Endothelial cell of umbilical vein (primary cell): Measurements from ENCODE around the gene MAP2K1. TPM values are rescaled to one million over a fixed set of nuclear protein-coding genes. Genes with fewer than 3 reads are reported as not detected.

Experiments used
- BruUV-seq: library from RNA; stranded (reverse); fragments of 400-500 nt; replicated peaks from 2 replicates; lab custom pipeline; 2021; lab: Mats Ljungman, UMichigan
- CTCF ChIA-PET: fragments of 300-600, 350-600 bp; sonication (Branson Sonifier 250); formaldehyde crosslinking; loops from one replicate; lab custom pipeline; 2021; ENCODE audit warnings: antibody characterized with exemption, inconsistent platforms; lab: Charles Lee
- POLR2A ChIA-PET: fragments of 300-600, 350-600 bp; sonication (Branson Sonifier 250); formaldehyde crosslinking; loops from one replicate; lab custom pipeline; 2021; ENCODE audit warnings: antibody characterized with exemption, inconsistent platforms; lab: Charles Lee
- DNase-seq: peaks from one replicate; pipeline ENCODE4 v3.0.0-alpha.2; 2011; ENCODE audit warnings: low read depth, low spot score
- FAIRE-seq: peaks from 2 replicates; lab custom pipeline; 2011; peaks lifted over from hg19 to GRCh38; lab: Jason Lieb, UNC
- H2AFZ ChIP-seq: 2 replicates; pipeline ENCODE4 v1.6.0; 2012; ENCODE audit warnings: low read depth, low read length, control low read depth, inconsistent platforms
- H3K27ac ChIP-seq: 2 replicates; pipeline ENCODE4 v1.5.1; 2011; ENCODE audit warnings: low read depth, mild to moderate bottlenecking, control low read depth, low read length, moderate library complexity; ENCODE audit not compliant: insufficient read depth
- H3K27me3 ChIP-seq, 2 experiments: 2 replicates each; pipeline versions ENCODE4 v1.6.0 to v1.6.1; 2011; ENCODE audit warnings: low read length in 2 of 2, mixed read lengths in 1 of 2; ENCODE audit not compliant: control insufficient read depth in 2 of 2, insufficient read depth in 2 of 2
- H3K36me3 ChIP-seq, 2 experiments: 2 replicates in 1 of 2; 3 replicates in 1 of 2; pipeline ENCODE4 v1.5.1; 2011; ENCODE audit warnings: low read length in 2 of 2, mild to moderate bottlenecking in 1 of 2, moderate library complexity in 1 of 2; ENCODE audit not compliant: control insufficient read depth in 2 of 2, insufficient read depth in 2 of 2; ENCODE audit errors: extremely low read depth in 1 of 2
- H3K4me1 ChIP-seq: 3 replicates; pipeline ENCODE4 v1.5.1; 2011; ENCODE audit warnings: mild to moderate bottlenecking, low read length; ENCODE audit not compliant: control insufficient read depth, insufficient read depth; ENCODE audit errors: extremely low read depth
- H3K4me2 ChIP-seq: 2 replicates; pipeline ENCODE4 v1.6.1; 2011; ENCODE audit warnings: low read length, control low read depth, mixed read lengths; ENCODE audit not compliant: insufficient read depth
- H3K4me3 ChIP-seq, 3 experiments: fragments of 200-600 bp in 1 of 3; sonication (generic), shearing (Covaris generic) in 1 of 3; replicated peaks in 1 of 3; 2 replicates each; pipeline ENCODE4 v1.5.1; 2011 to 2016; ENCODE audit warnings: control low read depth in 3 of 3, low read length in 3 of 3, mild to moderate bottlenecking in 2 of 3, inconsistent platforms in 1 of 3, low read depth in 1 of 3, moderate library complexity in 1 of 3; ENCODE audit not compliant: insufficient read depth in 1 of 3
- H3K79me2 ChIP-seq: 2 replicates; pipeline ENCODE4 v1.6.0; 2012; ENCODE audit warnings: low read length, inconsistent platforms; ENCODE audit not compliant: control insufficient read depth, insufficient read depth
- H3K9ac ChIP-seq: replicated peaks from 2 replicates; pipeline ENCODE3; 2011; ENCODE audit warnings: low read length, control low read depth; ENCODE audit not compliant: insufficient read depth; ENCODE audit errors: extremely low read depth
- H3K9me1 ChIP-seq: replicated peaks from 3 replicates; pipeline ENCODE4 v1.6.0; 2011; ENCODE audit warnings: mild to moderate bottlenecking, low read length; ENCODE audit not compliant: control insufficient read depth, insufficient read depth; ENCODE audit errors: extremely low read depth
- H3K9me3 ChIP-seq: replicated peaks from 2 replicates; pipeline ENCODE4 v1.5.1; 2012; ENCODE audit warnings: low read length, inconsistent platforms; ENCODE audit not compliant: control insufficient read depth, insufficient read depth
- H4K20me1 ChIP-seq: replicated peaks from 2 replicates; pipeline ENCODE3; 2011; ENCODE audit warnings: mild to moderate bottlenecking, low read length; ENCODE audit not compliant: control insufficient read depth, insufficient read depth; ENCODE audit errors: extremely low read depth
- CTCF ChIP-seq, 2 donors: IDR thresholded peaks; 1 replicate in 1 of 2; 2 replicates in 1 of 2; pipeline ENCODE4 v1.5.1; 2011; ENCODE audit warnings: low read length in 2 of 2, mild to moderate bottlenecking in 2 of 2, moderate library complexity in 2 of 2, control low read depth in 1 of 2, inconsistent platforms in 1 of 2, low read depth in 1 of 2; ENCODE audit not compliant: insufficient read depth in 1 of 2; ENCODE audit errors: extremely low read depth in 1 of 2
- EZH2 ChIP-seq: IDR thresholded peaks from 2 replicates; pipeline ENCODE4 v1.6.1; 2012; ENCODE audit warnings: borderline replicate concordance, low read depth, mild to moderate bottlenecking, moderate library complexity, low read length, inconsistent platforms; ENCODE audit not compliant: severe bottlenecking
- FOS ChIP-seq: IDR thresholded peaks from 2 replicates; pipeline ENCODE4 v1.6.1; 2011; ENCODE audit warnings: mild to moderate bottlenecking, low read length, moderate library complexity, borderline replicate concordance; ENCODE audit not compliant: insufficient read depth
- GATA2 ChIP-seq: IDR thresholded peaks from 2 replicates; pipeline ENCODE4 v1.7.0; 2011; ENCODE audit warnings: low read depth, mild to moderate bottlenecking, moderate library complexity, mixed read lengths, low read length; ENCODE audit not compliant: insufficient read length, insufficient read depth
- JUN ChIP-seq: IDR thresholded peaks from 2 replicates; pipeline ENCODE4 v1.6.1; 2011; ENCODE audit warnings: borderline replicate concordance, low read depth; ENCODE audit not compliant: insufficient read length, insufficient read depth
- MAX ChIP-seq: IDR thresholded peaks from 2 replicates; pipeline ENCODE4 v1.6.1; 2011; ENCODE audit not compliant: insufficient read depth, insufficient read length
- MYC ChIP-seq: IDR thresholded peaks from one replicate; pipeline ENCODE4 v1.6.1; 2011; ENCODE audit warnings: mild to moderate bottlenecking, low read depth, low read length
- POLR2A ChIP-seq: IDR thresholded peaks from 2 replicates; pipeline ENCODE4 v1.6.1; 2012; ENCODE audit warnings: low read depth, mild to moderate bottlenecking, control low read depth, low read length
- POLR2AphosphoS5 ChIP-seq: IDR thresholded peaks from 2 replicates; pipeline ENCODE4 v1.6.1; 2012; ENCODE audit warnings: low read depth, mild to moderate bottlenecking, control low read depth, low read length, moderate library complexity; ENCODE audit not compliant: insufficient read depth
- dilution Hi-C: fragments of 300-500 bp; cut with MboI; formaldehyde crosslinking; loops from one replicate; pipeline ENCODE4 v1.15.0; 2019; ENCODE audit warnings: low sequenced_read_pairs; ENCODE audit not compliant: extremely low pct_ligation_motif_present
- intact Hi-C: fragments of 100-400 bp; cut with micrococcal nuclease; formaldehyde crosslinking; loops from one replicate; pipeline ENCODE4 v1.10.0; 2022
- polyA plus RNA-seq, 4 experiments: library from polyadenylated mRNA; depleted of rRNA in 3 of 4; stranded (reverse) in 3 of 4; unstranded in 1 of 4; fragments of >200 nt; gene quantifications; 2 replicates each; pipeline versions ENCODE4 v1.2.1 to v1.2.3, GENCODE V29; 2011 to 2012; ENCODE audit warnings: missing spikeins in 1 of 4
- total RNA-seq: library from RNA; stranded (reverse); gene quantifications from 2 replicates; pipeline ENCODE4 v1.2.3, GENCODE V29; 2021

MAP2K1 gene
- total and polyA plus RNA-seq, 2 donors (not counting 3 experiments of a cell fraction or from before 2014, with no cell fraction given): 30.9 to 45.1 TPM

GRCh38 chr15:66388576-66388975 lies 1.9 kb downstream of the MAP2K1 start:
- POLR2A ChIA-PET: interaction anchor here (1.2 to 2.6 kb wide), 2 partner anchors 16 to 110 kb away, joined by 3 to 19 read pairs; partner anchors contain the start of gene SNAPC5
- no peak overlapping the region for H3K27ac ChIP-seq

More at GRCh38 chr15:66388576-66388975, 1.9 kb downstream of the MAP2K1 start:
- FAIRE-seq (no peak), DNase-seq (no peak)
- Histone ChIP-seq H3K36me3 (no peaks in the 10 kb centered on the region), H4K20me1 (peaks cover 1% of the 10 kb centered on the region), H2AFZ (no peak overlapping the region), H3K27me3 (no peaks in the 10 kb centered on the region), H3K4me2 (peak overlapping the region; percentile 97), H3K79me2 (peaks cover 68% of the 10 kb centered on the region), H3K9me1 (no peaks in the 10 kb centered on the region), H3K4me3 (peak overlapping the region in 1 of 3 experiments; percentile 93), H3K9me3 (no peaks in the 10 kb centered on the region), H3K9ac (no peak overlapping the region), H3K4me1 (peaks cover 31% of the 10 kb centered on the region)
- CTCF ChIA-PET: interaction anchor here (0.9 to 5.3 kb wide), 7 partner anchors 13 to 109 kb away, joined by 3 to 100 read pairs (median 5); partner anchors contain the start of gene SNAPC5
- BruUV-seq: no TSS peak
- no peak for TF ChIP-seq POLR2A
- TF ChIP-seq JUN: no peak
- no peak for TF ChIP-seq CTCF (IDR thresholded peaks at IDR 0.05; ENCODE audit: extremely low read depth in 1 of 2, insufficient read depth in 1 of 2, low read depth in 1 of 2, low read length in 2 of 2)
- TF ChIP-seq POLR2AphosphoS5: no peak
- no peak for TF ChIP-seq FOS
- TF ChIP-seq GATA2: no peak
- no peak for TF ChIP-seq EZH2
- no peak for TF ChIP-seq MAX
- TF ChIP-seq MYC: no peak
- dilution Hi-C loops (no loop called here), intact Hi-C loops (no loop called here)
